Central memory CD8-positive, alpha-beta T cell (primary cell): ENCODE measurements around the gene LTK.
A peak's percentile ranks its signal among the peaks of the same experiment; 100 is the strongest.

ENCODE experiments used
- ATAC-seq: fragments of 150-1000 bp; cut with Tn5 transposase; replicated peaks from 2 replicates; pipeline ENCODE4 v1.10.0; 2022; ENCODE audit warnings: mild to moderate bottlenecking, moderate FRiP score, moderate number of reproducible peaks; ENCODE audit not compliant: poor library complexity, severe bottlenecking; ENCODE audit errors: extremely low read depth
- DNase-seq, 2 donors: peaks; one replicate each; pipeline ENCODE4 v3.0.0; 2021; ENCODE audit warnings: low spot score in 2 of 2
- H3K27ac Mint-ChIP-seq: one replicate; pipeline ENCODE4 v1.8.0; 2022; ENCODE audit warnings: low read depth, mild to moderate bottlenecking, moderate library complexity, mixed read lengths
- H3K27me3 Mint-ChIP-seq: one replicate; pipeline ENCODE4 v1.8.0; 2022; ENCODE audit warnings: mixed read lengths
- H3K36me3 Mint-ChIP-seq: one replicate; pipeline ENCODE4 v1.8.0; 2022; ENCODE audit warnings: mild to moderate bottlenecking, moderate library complexity, mixed read lengths; ENCODE audit not compliant: insufficient read depth
- H3K4me1 Mint-ChIP-seq: one replicate; pipeline ENCODE4 v1.8.0; 2022; ENCODE audit warnings: mixed read lengths
- H3K4me3 Mint-ChIP-seq: one replicate; pipeline ENCODE4 v1.8.0; 2022; ENCODE audit warnings: mild to moderate bottlenecking, moderate library complexity, mixed read lengths
- H3K9me3 Mint-ChIP-seq: one replicate; pipeline ENCODE4 v1.8.0; 2022; ENCODE audit warnings: mixed read lengths

LTK gene

DNA sequence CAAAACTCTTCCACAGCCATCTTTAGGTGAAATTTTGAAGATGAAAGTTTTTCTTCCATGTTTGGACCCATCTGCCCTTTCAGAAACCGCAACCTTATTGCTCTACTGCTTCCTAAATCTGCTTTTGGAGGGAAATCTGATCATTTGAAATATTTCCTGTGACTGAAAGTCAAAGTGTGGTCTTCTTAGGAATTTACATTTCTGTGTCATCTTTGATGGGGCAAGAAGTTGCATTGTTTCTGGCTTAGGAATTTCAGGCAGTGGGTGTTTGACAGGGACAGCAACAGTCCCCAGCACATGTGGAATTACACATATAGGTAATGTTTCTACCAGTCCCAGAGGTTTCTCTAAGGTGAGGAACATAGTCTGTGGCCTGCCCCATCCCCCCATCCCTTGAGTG, 40.1 kb upstream of the LTK start:
- H3K27me3 Mint-ChIP-seq: no peaks in the 10 kb centered on the region
- DNase-seq: no peak
- H3K27ac Mint-ChIP-seq: no peak overlapping the region
- H3K9me3 Mint-ChIP-seq: no peaks in the 10 kb centered on the region
- no peak overlapping the region for H3K4me3 Mint-ChIP-seq
- ATAC-seq: no peak
- peaks cover 19% of the 10 kb centered on the region for H3K4me1 Mint-ChIP-seq
- H3K36me3 Mint-ChIP-seq: peaks cover 9% of the 10 kb centered on the region

DNA sequence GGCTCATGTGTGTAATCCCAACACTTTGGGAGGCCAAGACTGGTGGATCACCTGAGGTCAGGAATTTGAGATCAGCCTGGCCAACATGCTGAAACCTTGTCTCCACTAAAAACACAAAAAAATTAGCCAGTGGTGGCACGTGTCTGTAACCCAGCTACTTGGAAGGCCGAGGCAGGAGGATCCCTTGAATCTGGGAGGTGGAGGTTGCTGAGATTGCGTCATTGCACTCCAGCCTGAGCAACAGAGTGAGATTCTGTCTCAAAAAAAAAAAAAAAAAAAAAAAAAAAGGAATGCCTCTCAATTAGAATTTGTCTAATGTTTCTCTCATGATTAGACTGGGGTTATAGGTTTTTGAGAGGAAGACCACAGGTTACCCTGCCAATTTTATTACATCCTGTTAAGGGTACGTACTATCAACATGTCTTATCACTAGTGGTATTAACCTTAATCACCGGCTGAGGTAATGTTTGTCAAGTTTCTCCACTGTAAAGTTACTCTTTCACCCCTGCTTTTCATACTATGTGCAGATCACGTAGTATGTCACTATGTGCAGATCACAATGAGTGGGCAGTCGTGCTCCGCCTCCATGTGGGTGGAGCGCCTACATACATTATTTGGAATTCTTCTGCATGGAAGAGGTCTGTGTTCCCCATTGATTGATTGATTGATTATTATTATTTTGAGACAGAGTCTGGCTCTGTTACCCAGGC, 36.6 kb upstream of the LTK start:
- no peak for DNase-seq
- Mint-ChIP-seq H3K27me3 (no peaks in the 10 kb centered on the region), H3K27ac (no peak overlapping the region), H3K4me1 (peaks cover 6% of the 10 kb centered on the region), H3K9me3 (no peaks in the 10 kb centered on the region), H3K36me3 (no peaks in the 10 kb centered on the region), H3K4me3 (no peak overlapping the region)
- ATAC-seq: no peak

DNA sequence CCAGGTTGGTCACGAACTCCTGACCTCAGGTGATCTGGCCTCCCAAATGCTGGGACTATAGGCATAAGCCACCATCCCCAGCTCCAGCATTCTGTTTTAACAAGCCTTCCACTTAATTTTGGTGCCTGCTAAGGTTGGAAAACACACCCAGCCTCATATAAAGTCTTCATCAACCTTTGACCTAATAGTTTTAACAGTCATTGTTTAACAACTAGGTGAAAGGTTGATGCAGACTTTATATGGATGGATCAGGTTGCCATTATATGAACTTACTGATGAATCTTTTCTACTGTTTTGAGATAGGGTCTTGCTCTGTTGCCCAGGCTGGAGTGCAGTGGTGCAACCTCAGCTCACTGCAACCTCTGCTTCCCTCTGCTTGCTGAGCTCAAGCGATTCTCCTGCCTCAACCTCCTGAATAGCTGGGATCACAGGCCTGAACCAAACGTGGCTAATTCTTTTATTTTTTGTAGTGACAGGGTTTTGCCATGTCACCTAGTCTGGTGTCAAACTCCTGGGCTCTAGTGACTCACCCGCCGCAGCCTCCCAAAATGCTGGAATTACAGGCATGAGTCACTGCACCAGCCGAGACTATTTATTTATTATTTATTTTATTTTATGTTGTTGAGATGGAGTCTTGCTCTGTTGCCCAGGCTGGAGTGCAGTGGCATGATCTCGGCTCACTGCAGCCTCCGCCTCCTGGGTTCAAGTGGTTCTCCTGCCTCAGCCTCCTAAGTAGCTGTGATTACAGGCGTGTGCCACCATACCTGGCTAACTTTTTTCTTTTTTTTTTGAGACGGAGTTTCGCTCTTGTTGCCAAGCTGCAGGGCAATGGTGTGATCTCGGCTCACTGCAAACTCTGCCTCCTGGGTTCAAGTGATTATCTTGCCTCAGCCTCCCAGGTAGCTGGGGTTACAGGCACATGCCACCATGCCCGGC, 33.5 kb upstream of the LTK start:
- H3K27me3 Mint-ChIP-seq: no peaks in the 10 kb centered on the region
- H3K9me3 Mint-ChIP-seq: no peaks in the 10 kb centered on the region
- no peak overlapping the region for H3K4me3 Mint-ChIP-seq
- H3K36me3 Mint-ChIP-seq: peaks cover 11% of the 10 kb centered on the region
- ATAC-seq (no peak), DNase-seq (no peak)
- H3K4me1 Mint-ChIP-seq: peaks cover 14% of the 10 kb centered on the region
- H3K27ac Mint-ChIP-seq: no peak overlapping the region

DNA sequence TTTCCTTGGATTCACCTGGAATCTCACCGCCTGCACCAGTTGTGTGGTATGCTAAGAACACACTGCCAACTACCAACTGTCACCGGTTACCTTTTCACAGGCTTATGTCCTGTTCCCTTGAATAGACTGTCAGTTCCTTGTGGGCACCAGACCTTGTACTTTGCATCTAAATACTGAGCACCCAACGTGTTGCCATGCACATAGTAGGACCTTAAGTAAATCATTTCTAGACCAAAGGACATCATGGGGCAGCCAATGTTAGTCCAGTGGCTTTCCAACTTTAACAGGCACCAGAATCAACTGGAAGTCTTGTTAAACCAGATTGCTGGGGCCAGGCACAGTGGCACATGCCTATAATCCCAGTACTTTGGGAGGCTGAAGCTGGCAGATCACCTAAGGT, 31.6 kb upstream of the LTK start:
- peak overlapping the region; percentile 94 for H3K27ac Mint-ChIP-seq
- DNase-seq (no peak), ATAC-seq (no peak)
- peaks cover 14% of the 10 kb centered on the region for H3K4me1 Mint-ChIP-seq
- peak overlapping the region; percentile 94 for H3K4me3 Mint-ChIP-seq
- no peaks in the 10 kb centered on the region for H3K9me3 Mint-ChIP-seq
- H3K36me3 Mint-ChIP-seq: peaks cover 13% of the 10 kb centered on the region
- H3K27me3 Mint-ChIP-seq: no peaks in the 10 kb centered on the region

DNA sequence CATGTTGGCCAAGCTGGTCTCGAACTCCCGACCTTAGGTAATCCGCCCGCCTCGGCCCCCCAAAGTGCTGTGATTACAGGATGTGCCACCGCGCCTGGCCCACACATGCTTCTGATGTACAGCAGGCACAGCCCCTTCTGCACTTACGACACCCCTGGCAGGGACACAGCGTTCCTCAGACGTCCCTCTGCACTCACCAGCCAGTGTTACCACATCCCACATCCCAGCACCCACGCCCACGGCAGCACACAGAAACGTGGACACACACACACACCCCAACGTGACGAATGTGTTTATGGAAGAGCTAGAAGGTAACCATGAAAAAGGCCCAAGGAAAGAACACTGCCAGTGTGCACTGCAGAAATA, 31.0 kb upstream of the LTK start:
- Mint-ChIP-seq H3K9me3 (no peaks in the 10 kb centered on the region), H3K4me1 (peaks cover 14% of the 10 kb centered on the region), H3K27ac (peak overlapping the region; percentile 94), H3K4me3 (peak overlapping the region; percentile 94), H3K27me3 (no peaks in the 10 kb centered on the region), H3K36me3 (peaks cover 13% of the 10 kb centered on the region)
- ATAC-seq (peak; percentile 20), DNase-seq (peak in 1 of 2 donors; percentile 20)

DNA sequence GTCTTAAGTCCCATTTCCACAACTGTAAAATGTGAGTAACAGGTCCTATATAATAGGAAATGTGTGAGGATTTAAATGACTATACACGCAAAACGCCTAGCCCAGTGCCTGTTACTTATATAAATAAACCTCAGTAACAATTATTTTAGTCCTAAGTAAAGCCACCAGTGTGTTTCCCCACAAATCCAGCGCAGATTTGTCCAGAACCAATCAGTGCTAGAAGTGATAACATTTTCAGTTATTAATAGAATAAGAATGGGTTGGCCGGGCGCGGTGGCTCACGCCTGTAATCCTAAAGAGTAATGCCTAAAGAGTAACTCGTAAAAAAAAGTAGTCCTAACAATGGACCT, 29.9 kb upstream of the LTK start:
- peaks cover 14% of the 10 kb centered on the region for H3K4me1 Mint-ChIP-seq
- DNase-seq (no peak), ATAC-seq (no peak)
- H3K27me3 Mint-ChIP-seq: no peaks in the 10 kb centered on the region
- peak overlapping the region; percentile 94 for H3K27ac Mint-ChIP-seq
- H3K36me3 Mint-ChIP-seq: peaks cover 13% of the 10 kb centered on the region
- H3K9me3 Mint-ChIP-seq: no peaks in the 10 kb centered on the region
- peak overlapping the region; percentile 94 for H3K4me3 Mint-ChIP-seq

DNA sequence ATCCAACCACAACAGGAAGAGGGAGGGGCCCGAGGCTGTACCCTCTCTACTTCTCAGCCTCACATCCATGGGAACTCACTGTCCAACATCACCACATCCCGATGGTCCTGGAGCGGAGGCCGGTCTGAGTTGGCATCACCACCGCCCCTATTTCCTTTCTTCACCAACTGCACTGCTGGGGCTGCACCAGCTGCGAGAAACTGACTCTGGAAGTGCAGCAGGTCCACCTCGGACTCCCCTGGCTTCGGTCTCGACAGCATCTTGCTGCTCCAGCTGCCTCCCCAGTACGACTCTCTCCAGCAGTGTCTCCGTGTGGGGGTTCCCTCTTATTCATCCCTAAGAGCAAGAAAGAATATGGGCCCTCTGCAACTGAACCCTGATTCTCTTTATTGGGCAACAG, 23.2 kb upstream of the LTK start:
- Mint-ChIP-seq H3K27ac (no peak overlapping the region), H3K36me3 (peaks cover 33% of the 10 kb centered on the region), H3K4me1 (peaks cover 7% of the 10 kb centered on the region)

DNA sequence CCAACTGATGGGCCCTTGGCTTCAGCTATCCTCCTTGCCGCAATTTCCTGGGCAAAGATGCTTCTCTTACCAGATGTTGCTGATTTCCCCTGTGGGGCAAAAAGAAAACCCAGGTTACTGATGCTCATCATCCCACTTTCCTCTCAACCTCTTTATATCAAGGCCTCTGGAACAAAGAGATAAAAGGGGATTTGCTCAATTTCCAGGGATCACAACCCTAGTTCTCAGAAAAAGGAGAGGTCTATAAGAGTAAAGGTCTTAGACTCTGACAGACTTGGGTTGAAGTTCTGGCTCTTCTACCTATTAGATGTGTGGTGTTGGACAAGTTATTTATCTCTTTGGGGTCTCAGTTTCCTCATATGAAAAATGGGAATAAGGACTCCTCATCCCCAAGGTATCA, 21.9 kb upstream of the LTK start:
- no peaks in the 10 kb centered on the region for H3K27me3 Mint-ChIP-seq
- H3K36me3 Mint-ChIP-seq: peaks cover 33% of the 10 kb centered on the region
- peaks cover 7% of the 10 kb centered on the region for H3K4me1 Mint-ChIP-seq
- DNase-seq (no peak), ATAC-seq (no peak)
- H3K4me3 Mint-ChIP-seq: no peak overlapping the region
- no peaks in the 10 kb centered on the region for H3K9me3 Mint-ChIP-seq
- peak overlapping the region; percentile 53 for H3K27ac Mint-ChIP-seq

More for the DNA sequence above, 23.2 kb upstream of the LTK start:
- Mint-ChIP-seq H3K27me3 (no peaks in the 10 kb centered on the region), H3K9me3 (no peaks in the 10 kb centered on the region), H3K4me3 (no peak overlapping the region)
- ATAC-seq (no peak), DNase-seq (no peak)

DNA sequence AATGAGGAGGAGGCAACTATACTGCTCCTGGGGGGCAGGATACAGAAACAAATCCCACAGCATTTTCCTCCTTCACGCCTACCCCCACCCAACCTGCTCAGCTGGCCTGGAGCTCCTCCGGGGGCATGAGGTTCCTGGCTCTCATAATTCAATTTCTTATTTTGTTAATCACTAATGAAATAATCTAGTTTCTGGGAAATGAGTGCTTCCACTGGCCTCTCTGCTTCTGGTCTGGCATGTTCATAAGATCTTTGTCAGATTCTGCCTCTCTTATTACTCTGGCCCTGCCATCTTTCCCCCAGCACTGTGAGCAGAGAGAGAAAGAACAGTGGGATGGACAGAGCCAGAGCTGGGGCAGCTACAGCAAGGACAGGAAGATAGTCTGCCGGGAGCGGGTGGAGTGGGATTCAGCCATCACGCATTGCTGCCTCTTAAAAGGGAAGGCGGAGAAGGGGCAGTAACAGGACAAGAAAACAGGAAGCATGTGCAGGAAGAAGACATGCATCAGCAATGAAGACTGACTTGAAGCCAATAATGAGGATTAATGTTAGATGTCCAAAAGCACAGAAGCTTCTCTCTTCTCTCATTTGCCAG, 16.8 kb upstream of the LTK start:
- no peak for DNase-seq
- Mint-ChIP-seq H3K36me3 (peaks cover 46% of the 10 kb centered on the region), H3K4me1 (no peaks in the 10 kb centered on the region), H3K9me3 (no peaks in the 10 kb centered on the region), H3K27me3 (no peaks in the 10 kb centered on the region), H3K27ac (no peak overlapping the region), H3K4me3 (no peak overlapping the region)
- ATAC-seq: no peak

DNA sequence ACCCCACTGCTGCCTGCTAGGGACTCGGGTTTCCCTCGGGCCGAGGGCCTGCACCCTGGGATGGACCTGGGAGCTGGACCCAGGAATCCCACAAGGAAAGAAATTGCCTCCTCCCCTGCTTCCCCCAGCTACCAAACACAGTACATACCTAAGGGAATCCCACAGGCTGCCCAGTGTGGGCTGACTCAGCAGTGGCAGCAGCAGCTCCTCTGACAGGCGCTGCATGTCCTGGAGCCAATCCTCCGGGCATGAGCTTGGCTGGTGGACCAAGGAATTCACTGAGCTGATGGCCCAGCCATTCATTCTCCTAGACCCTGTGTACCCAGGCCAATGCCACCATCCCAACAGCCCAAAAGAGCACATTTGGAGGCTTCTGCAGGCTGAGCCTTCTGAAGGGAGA, 9.5 kb upstream of the LTK start:
- DNase-seq (no peak), ATAC-seq (no peak)
- H3K4me1 Mint-ChIP-seq: no peaks in the 10 kb centered on the region
- no peak overlapping the region for H3K4me3 Mint-ChIP-seq
- peaks cover 13% of the 10 kb centered on the region for H3K36me3 Mint-ChIP-seq
- no peak overlapping the region for H3K27ac Mint-ChIP-seq
- H3K9me3 Mint-ChIP-seq: no peaks in the 10 kb centered on the region
- H3K27me3 Mint-ChIP-seq: no peaks in the 10 kb centered on the region

DNA sequence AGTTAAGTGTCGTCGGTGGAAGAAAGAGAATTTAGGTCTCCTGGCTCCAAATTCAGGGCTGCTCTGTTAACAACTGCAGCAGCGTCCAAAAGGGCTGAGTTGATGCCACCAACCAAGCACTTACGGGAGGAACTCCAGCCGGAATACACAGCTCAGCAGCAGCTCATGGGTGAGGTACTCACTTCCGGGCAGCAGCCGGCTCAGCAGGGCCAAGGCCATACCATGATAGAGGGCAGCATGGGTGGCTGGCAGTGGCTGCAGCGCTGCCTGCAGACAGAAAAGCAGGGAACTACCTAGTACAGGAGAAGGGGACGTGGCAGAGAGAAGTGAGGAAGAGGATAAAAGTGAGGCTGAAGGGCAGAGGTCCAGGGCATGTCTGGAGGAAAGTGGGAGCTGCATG, 8.0 kb upstream of the LTK start:
- Mint-ChIP-seq H3K27me3 (no peaks in the 10 kb centered on the region), H3K9me3 (no peaks in the 10 kb centered on the region), H3K36me3 (peaks cover 6% of the 10 kb centered on the region), H3K4me1 (no peaks in the 10 kb centered on the region), H3K27ac (peak overlapping the region; percentile 20), H3K4me3 (no peak overlapping the region)
- ATAC-seq (no peak), DNase-seq (no peak)

DNA sequence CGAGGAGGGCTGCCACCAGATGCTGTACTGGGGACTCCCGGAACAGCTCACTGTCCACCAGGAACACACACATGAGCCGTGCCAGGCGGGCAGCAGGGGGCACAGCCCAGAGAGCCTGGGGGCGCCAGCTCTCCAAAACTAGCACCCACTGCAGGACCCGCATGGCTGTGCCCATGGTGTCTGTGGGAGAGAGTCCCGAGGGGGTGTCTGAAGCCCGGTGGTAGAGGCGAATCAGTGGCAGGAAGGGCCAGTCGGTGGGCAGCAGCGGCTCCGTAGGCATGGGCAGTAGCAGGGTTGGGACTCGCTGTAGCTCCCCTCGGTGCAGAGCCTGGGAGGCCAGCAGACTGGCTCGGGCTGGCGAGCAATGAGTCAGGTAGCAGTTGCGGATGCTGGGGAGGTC, 7.0 kb upstream of the LTK start:
- Mint-ChIP-seq H3K4me1 (no peaks in the 10 kb centered on the region), H3K36me3 (peaks cover 2% of the 10 kb centered on the region), H3K27me3 (no peaks in the 10 kb centered on the region), H3K27ac (peak overlapping the region; percentile 1), H3K4me3 (no peak overlapping the region), H3K9me3 (no peaks in the 10 kb centered on the region)
- DNase-seq (no peak), ATAC-seq (no peak)
